GM21576 (cell line): Measurements from ENCODE around the gene DLX2.

Experiments used
- ATAC-seq: cut with Tn5 transposase; IDR thresholded peaks from one replicate; pipeline ENCODE4 v1.9.1; 2021; ENCODE audit warnings: mild to moderate bottlenecking, moderate library complexity; ENCODE audit not compliant: unreplicated experiment

DLX2 gene

DNA sequence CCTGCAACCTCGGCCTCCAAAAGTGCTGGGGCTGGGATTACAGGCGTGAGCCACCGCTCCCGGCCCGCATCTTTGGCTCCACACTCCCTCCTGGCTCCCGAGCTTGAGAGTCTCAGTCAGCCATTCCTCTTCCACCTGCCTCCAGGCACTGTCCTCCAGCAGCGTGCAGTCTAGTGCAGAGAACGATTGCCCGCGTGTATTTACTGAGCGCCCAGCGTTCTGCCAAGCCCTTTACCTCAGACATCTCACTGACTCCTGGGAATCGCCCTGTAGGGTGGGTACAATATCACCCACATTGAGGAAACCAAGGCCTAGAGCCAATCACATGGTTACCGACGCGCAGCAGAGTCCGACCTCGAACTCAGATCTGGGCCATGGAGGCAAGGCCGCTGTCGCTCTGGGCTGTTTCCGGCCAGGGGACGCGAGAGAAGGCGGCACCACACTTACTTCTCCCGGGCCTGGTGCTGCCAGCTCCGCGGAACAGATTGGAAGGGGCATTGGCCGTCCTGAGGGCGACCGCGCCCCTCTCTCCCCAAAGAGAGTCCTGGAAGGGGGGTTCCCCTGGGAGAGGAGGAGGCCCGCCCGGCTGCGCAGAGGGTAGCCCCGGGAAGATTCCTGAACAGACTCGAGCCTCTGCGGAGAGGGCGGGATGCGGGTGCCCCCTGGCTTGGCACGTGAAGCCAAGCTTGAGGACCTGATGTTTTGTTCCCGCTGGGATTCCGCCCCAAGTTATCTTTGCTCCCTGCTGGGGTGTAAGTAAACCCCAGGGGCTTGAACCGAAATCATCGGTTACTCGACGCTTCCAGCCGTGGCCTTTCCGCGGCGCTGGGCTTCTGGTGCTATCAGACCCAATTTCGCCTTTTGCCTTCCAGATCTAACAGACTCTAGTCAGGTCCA is 5.2 kb upstream of the DLX2 start:
- no peak for ATAC-seq

DNA sequence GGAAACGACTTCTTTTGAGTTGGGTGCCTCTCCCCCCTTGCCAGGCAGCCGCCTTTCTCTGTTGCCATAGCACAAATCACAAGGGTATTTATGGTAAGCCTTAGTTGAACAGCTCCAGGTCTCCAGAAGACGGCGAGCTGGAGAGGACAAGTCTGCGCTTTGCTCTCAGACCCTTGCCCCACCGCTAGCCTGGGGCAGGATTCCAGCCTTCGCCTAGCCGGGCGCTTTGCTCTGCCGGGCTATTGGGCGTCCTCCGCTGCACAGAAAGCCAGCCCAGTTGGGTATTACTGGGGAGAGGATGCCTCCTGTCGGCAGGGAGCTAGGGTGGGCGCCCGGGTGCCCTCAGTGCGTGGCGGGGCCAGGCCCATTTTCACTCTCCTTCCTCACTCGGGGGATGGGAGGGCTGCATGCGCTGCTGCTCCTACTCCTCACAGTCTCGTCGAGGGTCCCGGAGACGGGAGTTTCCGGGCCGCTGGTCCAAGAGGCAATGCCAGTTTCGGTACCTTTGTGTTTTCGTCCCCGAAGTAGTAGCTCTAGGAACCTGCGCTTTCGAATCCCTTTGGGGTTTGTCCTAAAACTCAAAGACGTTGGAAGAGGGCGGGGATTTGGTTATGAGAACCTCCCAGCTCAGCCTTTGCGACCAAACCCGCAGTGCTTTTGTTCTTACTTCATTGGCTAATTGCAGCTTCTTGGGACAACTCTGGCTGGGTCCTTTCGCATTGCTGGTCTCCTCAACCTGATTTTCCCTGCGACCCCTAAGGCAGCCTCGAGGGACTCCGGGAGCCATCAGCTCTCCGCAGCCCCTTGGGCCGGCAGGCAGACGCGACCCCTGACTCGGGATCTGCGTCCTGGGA is 3.6 kb upstream of the DLX2 start:
- no peak for ATAC-seq

DNA sequence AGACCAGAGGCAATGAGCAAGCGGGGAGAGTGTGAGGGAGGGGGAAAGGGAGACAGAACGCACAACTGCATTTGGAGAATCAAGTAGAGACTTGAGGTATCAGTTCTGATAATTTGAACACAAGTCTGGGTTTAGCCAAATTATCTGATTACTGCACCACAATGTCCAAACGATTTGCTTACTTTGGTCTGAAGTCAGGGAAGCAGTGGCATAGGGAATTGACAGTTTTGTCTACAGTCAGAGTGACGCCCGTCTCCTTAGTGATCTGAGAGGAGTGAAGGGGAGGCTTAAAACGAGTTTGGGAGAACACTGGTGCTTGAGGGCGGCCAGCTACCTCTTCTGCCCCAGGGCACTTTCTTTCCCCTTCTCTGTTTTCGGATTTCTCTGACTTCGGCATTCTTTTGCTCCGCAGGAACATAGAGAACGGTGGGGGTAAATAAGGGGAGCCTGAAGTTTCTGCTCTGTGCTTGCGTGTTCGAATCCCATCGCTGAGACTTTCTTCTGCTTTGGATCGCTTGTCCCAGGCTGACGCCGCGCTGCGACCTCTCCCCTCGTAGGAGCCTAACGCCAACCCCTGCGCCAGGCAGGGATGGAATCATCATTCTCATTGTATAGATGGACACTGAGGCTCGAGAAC is 2.9 kb upstream of the DLX2 start:
- ATAC-seq: no peak

DNA sequence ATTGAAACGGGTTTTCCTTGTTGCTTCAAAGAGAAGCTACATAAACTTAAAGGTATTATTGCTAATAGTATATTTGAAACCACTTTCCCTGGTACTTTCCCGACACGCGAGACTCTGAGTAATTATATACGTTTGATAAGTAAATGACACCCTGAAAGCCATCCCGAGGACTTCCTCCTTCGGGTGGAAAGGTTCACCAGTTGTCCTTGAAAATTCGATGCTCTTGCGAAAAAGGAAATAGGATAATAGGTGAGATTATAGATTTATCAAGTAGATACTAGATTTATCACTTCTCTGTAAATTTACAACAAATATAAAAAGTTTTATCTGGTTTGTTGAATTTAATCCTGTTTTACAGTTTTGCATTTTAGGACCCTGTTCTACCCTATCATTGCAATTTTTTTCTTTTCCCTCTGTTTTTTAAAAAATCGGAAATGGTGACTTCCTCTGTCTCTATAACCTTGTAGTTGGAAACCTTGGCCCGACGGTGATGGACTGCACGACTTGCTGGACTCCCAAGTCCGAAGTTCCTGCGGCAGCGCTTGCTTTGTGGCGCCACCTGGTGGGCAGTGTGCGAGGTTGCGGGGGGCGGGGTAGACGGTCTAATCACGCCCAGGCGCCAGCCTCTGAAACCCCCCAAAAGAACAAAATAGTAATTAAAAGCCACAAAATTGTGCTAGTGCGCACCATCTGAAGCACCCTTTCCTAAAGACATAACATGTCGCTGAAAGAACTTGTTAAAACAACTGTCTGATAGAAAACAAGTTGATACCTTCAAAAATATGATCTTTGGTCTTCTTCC is 972 bp upstream of the DLX2 start:
- ATAC-seq: no peak

GRCh38 chr2:172101821-172102390 is 794 bp downstream of the DLX2 start:
- ATAC-seq: no peak

- no peak for ATAC-seq
Observed at GRCh38 chr2:172100935-172101820, 1.5 kb downstream of the DLX2 start.

DNA sequence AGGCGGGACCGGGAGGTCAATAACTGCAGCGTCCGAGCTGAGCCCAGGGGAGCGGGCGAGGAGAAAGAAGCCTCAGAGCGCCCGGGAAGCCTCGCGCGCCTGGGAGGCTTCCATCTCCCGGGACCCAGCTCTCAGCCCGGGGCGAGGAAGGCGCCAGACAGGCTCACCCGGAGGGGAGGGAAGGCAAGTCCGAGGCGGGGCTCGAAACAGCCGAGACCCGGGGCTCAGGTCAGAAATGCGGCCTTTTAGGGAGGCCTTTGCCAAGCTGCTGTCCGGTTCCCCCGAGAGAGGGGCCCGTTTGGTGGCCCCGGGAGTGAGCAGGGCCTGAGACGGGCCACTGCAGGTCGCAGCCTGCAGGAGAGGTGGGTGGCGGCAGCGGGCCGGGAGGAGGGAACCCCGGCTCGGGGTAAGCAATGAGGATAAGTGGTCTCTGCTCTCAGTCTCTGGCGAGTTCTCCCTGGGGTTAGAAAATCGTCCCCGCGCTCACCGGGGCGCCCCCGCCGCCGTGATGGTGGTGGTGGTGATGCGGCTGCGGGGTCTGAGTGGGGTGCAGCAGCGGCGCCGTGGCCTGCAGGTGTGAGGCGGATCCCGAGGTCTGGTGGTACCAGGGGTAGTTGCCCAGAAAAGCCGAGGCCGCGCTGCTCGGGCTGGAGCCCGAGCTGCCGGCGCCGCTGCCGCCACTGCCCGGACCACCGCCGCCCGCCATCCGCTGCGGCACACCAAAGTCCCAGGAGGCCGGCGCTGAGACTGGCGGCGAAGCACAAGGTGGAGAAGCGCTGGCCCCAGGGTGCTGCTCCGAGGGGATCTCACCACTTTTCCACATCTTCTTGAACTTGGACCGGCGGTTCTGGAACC is 2.4 kb downstream of the DLX2 start:
- no peak for ATAC-seq

- no peak for ATAC-seq
Observed at GRCh38 chr2:172099472-172100079, 3.1 kb downstream of the DLX2 start.

DNA sequence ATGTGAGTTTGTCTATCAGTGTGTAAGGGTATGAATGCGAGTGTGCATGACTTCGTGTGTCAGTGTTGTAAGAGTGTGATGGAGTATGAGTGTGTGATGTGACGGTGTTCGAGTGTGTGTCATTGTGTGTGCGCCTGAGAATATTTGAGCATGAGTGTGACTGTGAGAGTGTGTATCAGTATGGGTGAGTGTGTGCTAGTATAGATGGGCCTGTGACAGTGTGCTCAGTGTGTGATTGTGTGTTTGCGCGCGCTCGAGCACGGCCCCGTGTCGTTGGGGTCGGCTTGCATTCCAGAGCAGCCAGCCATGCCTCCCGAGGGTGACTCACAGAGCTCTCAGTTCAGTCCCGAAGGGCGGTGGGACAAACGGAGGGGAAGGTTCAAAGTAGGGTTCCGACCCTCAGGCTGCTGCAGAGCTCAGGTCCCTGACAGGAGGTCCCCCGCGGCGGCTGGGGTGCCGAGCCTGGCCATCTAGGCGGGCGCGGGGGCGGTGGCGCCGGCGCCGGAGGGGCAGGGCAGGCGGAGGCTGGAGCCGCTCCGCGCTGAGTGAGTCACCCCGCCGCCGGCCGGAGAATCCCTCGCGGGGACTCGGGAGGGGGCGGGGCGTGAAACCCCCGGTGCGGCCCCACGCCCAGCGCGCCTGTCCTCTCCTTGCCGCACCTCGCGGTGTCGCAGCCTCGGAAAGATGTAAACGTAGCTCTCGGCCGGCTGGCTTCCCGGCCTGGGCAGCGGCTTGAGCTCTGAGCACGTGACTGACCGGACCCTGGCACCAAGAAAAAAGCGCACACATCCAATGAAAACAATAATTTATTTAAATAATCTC is 3.8 kb downstream of the DLX2 start:
- no peak for ATAC-seq

DNA sequence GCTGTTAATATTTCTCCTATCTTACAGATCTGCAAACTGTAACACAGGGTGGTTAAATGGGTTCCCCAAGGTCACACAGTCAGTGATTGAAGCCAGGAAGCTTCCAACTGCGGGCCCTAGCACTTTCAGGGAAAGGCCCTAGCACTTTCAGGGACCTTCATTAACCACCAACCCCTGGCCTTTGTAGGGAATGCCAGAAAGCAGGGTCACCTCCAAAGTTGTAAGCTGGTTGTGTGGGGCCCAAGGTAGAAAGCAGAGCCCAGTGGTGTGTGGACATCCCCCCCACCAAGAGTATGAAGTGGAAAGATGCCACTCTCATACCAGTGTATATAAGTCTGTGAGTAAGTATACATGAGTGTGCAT is 4.4 kb downstream of the DLX2 start:
- ATAC-seq: no peak

DNA sequence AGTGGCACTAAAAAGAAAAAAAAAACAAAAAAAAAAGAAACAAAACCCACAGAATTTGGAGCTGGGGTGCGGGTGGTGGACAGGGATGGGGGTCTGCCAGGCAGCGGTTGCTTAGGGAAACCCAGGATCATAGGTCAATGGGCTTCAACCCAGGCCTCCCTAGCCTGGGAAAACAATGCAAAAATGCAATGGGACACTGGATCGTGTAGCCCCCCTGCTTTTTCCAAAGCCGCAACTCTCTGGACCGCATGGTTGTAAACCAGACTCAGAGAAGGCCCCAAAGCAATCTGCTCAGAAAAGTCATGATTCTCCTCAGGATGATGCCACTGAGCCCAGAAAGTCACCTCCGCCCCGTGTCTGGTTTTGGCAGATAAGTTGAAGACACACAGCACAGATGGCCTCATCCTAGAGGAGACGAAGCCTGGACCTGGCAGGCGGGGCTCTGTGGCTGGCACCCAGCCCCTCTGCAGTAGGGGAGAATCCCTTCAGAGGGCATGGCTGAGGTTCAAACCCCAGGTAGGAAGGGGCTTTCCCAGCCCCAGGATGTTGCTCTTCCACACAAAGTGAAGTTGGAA is 5.1 kb downstream of the DLX2 start:
- ATAC-seq: no peak

GRCh38 chr2:172096626-172097547 is 5.8 kb downstream of the DLX2 start:
- ATAC-seq: no peak

- ATAC-seq: no peak
Observed at GRCh38 chr2:172095905-172096625, 6.6 kb downstream of the DLX2 start.

- no peak for ATAC-seq
Observed at GRCh38 chr2:172095146-172095904, 7.4 kb downstream of the DLX2 start.
